Endothelial cell (in vitro differentiated cells): ENCODE measurements around the gene TEDC1. TPM values are rescaled to one million over a fixed set of nuclear protein-coding genes. Genes with fewer than 3 reads are reported as not detected.

Source experiments
- DNase-seq: peaks from one replicate; pipeline ENCODE4 v3.0.0; 2021; ENCODE audit warnings: low spot score
- H3K27ac Mint-ChIP-seq: one replicate; pipeline ENCODE4 v1.8.0; 2021; ENCODE audit warnings: mixed read lengths, inconsistent platforms; ENCODE audit not compliant: unreplicated experiment
- H3K27me3 Mint-ChIP-seq: one replicate; pipeline ENCODE4 v1.8.0; 2021; ENCODE audit warnings: mild to moderate bottlenecking, moderate library complexity, mixed read lengths, inconsistent platforms; ENCODE audit not compliant: unreplicated experiment
- H3K36me3 Mint-ChIP-seq: one replicate; pipeline ENCODE4 v1.8.0; 2021; ENCODE audit warnings: mild to moderate bottlenecking, low read depth, mixed read lengths, inconsistent platforms; ENCODE audit not compliant: unreplicated experiment
- H3K4me1 Mint-ChIP-seq: one replicate; pipeline ENCODE4 v1.8.0; 2021; ENCODE audit warnings: mild to moderate bottlenecking, mixed read lengths, inconsistent platforms; ENCODE audit not compliant: unreplicated experiment
- H3K4me3 Mint-ChIP-seq: one replicate; pipeline ENCODE4 v1.8.0; 2021; ENCODE audit warnings: mild to moderate bottlenecking, mixed read lengths, inconsistent platforms; ENCODE audit not compliant: unreplicated experiment
- H3K9me3 Mint-ChIP-seq: one replicate; pipeline ENCODE4 v1.8.0; 2021; ENCODE audit warnings: mixed read lengths, inconsistent platforms; ENCODE audit not compliant: unreplicated experiment
- total RNA-seq: library from RNA; stranded (reverse); fragmentation: NEBNext Ultra II Directional; extraction: Animal tissue kit (Norgen Biotek cat#: 25700); gene quantifications from one replicate; pipeline ENCODE4 v1.2.1, GENCODE V29; 2021; ENCODE audit not compliant: unreplicated experiment
- TF ChIP-seq, protein P1 (sequence below): fragments of 200-600 bp; sonication (generic); IDR thresholded peaks from one replicate; pipeline ENCODE4 v1.5.0; 2021; ENCODE audit warnings: antibody characterized with exemption; ENCODE audit not compliant: unreplicated experiment

The TEDC1 gene
- total RNA-seq, 1 donor from 2014 or later = 11.5 TPM

DNA sequence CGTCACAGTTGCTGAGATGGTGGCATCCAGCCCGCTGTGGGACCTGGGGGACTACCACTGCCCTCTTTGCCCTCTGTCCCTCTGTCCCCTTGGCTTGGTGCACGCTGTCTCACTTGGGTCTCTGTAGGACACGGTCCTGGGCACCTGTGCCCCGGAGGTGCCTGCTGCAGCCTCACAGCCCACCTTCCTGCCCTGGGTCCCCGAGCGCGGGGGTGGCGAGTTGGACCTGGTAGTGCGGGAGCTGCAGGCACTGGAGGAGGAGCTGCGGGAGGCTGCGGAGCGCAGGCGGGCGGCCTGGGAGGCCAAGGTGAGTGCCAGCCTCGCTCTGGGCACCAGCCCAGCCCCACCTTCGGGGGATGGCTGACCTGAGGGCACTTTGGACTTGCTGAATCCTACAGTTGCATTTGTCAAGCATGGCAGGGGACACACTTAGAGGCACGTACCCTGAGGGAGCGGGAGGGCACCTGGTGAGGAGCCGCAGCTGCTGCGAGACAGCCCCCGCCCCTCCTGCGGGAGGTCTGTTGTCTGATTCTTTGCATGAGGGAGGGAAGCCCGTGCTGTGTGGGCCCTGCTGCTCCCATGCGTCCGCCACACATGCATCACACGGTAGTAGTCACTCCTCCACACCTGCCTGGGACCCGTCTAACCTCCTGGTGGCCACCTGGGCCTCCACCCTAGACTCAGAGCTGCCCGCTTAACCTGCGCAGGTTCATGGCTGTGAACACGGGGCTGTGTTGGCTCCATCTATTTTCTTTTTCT lies 6.8 kb downstream of the TEDC1 start:
- Mint-ChIP-seq H3K27ac (no peak overlapping the region), H3K9me3 (no peaks in the 10 kb centered on the region), H3K4me1 (no peaks in the 10 kb centered on the region), H3K4me3 (no peak overlapping the region), H3K36me3 (no peaks in the 10 kb centered on the region), H3K27me3 (peaks cover 11% of the 10 kb centered on the region)
- DNase-seq = no peak
- TF ChIP-seq, protein P1, sequence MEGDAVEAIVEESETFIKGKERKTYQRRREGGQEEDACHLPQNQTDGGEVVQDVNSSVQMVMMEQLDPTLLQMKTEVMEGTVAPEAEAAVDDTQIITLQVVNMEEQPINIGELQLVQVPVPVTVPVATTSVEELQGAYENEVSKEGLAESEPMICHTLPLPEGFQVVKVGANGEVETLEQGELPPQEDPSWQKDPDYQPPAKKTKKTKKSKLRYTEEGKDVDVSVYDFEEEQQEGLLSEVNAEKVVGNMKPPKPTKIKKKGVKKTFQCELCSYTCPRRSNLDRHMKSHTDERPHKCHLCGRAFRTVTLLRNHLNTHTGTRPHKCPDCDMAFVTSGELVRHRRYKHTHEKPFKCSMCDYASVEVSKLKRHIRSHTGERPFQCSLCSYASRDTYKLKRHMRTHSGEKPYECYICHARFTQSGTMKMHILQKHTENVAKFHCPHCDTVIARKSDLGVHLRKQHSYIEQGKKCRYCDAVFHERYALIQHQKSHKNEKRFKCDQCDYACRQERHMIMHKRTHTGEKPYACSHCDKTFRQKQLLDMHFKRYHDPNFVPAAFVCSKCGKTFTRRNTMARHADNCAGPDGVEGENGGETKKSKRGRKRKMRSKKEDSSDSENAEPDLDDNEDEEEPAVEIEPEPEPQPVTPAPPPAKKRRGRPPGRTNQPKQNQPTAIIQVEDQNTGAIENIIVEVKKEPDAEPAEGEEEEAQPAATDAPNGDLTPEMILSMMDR = no peak

DNA sequence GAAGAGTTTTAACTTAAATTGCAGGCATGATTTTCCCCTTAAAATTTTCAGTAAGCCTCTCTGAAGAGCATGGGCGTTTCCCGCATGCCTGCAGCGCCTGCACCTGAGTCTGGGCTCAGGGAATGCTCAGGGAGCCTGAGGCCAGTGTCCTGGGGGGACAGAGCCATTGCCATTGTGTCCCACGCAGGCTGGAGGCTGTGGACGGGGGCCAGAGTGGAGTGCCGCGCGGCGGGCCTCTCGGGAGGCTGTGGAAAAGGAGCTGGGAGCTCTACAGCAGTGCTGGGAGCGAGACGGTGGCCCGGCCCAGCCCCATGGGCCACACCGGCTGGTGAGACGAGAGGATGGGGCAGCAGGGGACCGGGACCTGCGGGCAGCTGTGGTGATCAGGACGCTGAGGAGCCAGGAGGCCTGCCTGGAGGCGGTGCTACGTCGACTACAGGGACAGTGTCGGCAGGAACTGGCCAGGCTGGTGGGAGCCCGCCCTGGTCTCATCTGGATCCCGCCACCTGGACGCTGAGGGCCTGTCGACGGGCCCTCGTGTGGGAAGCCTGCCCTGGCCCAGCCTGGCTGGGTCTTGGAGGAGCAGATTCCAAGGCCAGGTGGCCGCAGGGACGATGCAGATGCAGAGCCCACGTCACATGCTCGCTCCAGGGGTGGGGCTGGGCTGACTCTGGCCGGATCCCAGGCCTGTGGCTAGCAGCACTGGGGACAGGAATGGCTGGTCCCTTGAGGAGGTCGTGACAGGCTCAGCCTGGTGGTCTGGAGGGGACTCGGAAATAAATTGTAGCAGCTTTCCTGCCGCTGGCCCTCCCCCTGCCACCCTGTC lies 7.6 kb downstream of the TEDC1 start:
- H3K27me3 Mint-ChIP-seq = peaks cover 10% of the 10 kb centered on the region
- H3K4me3 Mint-ChIP-seq = no peak overlapping the region
- no peaks in the 10 kb centered on the region for H3K9me3 Mint-ChIP-seq
- H3K4me1 Mint-ChIP-seq = no peaks in the 10 kb centered on the region
- TF ChIP-seq, protein P1 = no peak
- H3K36me3 Mint-ChIP-seq = no peaks in the 10 kb centered on the region
- DNase-seq = no peak
- no peak overlapping the region for H3K27ac Mint-ChIP-seq

DNA sequence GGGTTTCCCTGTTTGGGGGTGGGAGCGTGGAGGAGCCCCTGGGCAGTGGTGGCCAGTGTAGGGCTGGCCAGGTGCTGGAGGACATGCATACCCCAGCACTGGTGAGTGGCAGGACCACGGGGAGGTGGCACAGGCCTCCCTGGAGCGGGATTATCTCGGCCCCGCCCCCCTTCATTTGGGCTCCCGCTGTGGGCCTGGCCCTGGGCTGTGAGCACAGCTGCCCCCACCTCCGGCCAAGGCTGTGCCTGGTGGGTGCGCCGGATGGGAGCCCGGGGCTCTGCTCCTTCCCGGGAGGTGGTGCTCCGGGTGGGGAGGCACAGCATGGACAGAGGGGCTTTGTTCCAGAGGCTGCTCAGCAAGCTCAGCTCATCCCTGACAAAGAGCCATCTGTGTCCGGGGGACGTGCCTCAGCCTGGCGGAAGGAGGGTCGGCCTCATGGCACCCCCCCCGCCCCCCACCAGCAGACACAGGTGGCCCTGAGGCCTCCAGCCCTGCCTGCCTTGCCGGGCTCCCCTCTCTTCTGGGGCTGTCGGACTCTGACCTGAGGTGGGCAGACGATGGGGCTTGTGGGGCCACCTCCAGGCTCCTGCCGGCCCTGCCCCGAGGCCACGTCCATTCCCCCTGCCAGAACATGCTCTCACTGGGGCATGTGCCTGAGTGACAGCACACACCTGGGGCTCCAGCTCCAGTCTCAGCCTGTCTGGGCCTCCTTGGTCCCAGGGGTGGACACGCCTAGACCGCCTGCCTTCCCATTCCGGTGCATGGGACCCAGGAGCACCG lies 8.4 kb downstream of the TEDC1 start:
- no peaks in the 10 kb centered on the region for H3K4me1 Mint-ChIP-seq
- no peak for DNase-seq
- H3K4me3 Mint-ChIP-seq = no peak overlapping the region
- no peaks in the 10 kb centered on the region for H3K9me3 Mint-ChIP-seq
- no peaks in the 10 kb centered on the region for H3K36me3 Mint-ChIP-seq
- peaks cover 8% of the 10 kb centered on the region for H3K27me3 Mint-ChIP-seq
- no peak overlapping the region for H3K27ac Mint-ChIP-seq
- TF ChIP-seq, protein P1 = no peak

DNA sequence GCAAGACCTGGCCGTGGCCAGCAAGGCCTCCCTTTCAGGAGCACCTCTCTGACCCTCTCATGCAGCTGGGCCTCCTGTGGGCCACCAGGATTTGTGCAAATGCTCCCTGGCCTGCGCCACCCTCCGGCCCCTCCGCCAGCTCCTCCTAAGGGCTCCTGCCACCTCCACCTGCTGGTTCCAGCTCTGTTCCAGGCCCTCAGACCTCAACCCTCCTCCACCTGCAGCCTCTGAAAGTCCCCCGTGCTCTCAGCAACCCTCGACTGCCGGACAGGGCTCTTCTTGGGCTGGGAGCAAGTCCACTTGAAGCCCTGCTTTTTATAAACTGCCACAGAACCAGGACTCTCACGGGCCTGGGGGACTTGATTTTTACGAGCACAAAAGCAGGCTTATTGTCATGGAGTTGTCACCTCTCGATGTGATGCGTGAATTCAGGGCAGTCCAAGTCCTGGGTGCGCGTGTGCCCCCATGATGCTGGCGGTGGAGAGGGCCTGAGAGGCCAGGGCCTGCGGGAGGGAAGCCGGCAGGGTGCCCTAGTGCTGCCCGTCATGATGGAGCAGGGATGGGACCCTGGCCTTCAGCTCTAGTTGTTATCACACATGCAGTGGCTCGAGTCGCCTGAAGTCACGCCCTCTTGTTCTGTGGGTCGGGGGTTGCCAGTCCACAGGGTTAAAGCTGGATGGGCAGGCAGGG lies 9.1 kb downstream of the TEDC1 start:
- Mint-ChIP-seq H3K4me3 (peak overlapping the region; percentile 51), H3K36me3 (no peaks in the 10 kb centered on the region), H3K27ac (no peak overlapping the region), H3K4me1 (no peaks in the 10 kb centered on the region), H3K9me3 (no peaks in the 10 kb centered on the region), H3K27me3 (peaks cover 8% of the 10 kb centered on the region)
- DNase-seq = no peak
- TF ChIP-seq, protein P1 = no peak
